ENCODE results near the gene KLC4.

DNA sequence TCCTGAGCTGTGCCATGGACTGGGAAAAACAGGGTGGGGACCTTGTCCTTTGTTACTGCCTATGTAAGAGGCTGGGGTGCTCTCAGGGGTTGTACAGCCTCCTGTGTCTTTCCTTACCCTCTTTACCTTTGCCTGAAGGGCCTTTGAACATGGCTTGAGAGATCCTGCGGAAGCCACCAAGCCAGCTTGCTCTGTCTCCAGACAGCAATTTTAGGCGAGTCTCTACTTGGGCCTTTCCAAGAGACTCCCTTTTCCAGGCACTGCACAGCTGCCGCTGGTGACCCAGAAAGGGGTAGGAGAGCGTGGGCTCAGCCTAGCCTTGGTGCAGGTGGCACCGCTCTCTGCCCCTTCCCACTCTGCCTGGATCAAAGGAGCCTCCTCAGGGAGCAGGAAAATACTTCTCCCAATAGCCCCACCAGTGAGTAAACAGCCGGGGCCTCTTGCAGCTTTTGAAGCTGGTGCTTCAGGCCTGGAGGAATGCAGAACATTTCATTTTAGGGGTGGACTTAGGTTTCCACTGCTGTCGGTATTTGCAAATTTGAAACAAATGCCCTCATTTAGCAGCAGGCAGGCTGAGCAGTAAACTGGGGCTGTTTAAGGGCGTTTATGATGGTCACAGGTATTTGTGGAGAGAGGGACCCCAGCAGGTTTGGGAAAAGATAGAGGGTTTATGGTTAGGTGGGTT, 30.6 kb downstream of the KLC4 start:
- TF ChIP-seq EZH2 (IDR thresholded peaks at IDR 0.05; ENCODE audit: insufficient read depth, poor library complexity, severe bottlenecking) (no peak), EZH2phosphoT487 (IDR thresholded peaks at IDR 0.05; ENCODE audit: insufficient read depth, low read depth) (no peak)
